Measurements from ENCODE around the gene GDPD5.

DNA sequence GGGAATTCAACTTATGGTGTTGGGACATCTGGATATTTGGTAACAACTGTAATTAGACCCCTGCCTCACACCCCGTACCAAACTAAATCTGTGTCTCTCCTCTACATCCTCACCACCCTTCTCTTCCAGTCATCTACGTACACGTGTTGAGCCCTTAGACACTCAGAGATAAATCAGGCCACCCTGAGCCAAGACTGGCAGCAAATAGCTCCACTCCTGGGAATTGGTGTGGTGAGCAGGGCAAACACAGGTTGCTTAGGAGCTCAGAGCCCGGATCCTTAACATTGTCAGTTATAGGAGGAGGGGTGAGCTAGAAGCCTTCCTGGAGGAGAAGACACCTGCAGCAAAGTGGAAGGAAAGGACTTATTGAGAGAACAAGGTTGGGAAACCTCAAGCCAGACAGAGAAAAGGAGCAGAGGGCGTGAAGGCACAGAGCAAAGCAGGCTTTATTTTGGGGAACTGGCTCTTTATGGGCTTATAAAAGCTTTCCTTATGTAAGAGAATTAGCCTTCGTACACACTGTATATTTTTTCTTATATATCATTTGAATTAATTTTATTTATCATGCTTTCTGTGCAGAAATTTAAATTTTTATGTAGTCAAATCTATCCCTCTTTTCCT lies 55.8 kb downstream of the GDPD5 start:
- TF ChIP-seq, protein P1, sequence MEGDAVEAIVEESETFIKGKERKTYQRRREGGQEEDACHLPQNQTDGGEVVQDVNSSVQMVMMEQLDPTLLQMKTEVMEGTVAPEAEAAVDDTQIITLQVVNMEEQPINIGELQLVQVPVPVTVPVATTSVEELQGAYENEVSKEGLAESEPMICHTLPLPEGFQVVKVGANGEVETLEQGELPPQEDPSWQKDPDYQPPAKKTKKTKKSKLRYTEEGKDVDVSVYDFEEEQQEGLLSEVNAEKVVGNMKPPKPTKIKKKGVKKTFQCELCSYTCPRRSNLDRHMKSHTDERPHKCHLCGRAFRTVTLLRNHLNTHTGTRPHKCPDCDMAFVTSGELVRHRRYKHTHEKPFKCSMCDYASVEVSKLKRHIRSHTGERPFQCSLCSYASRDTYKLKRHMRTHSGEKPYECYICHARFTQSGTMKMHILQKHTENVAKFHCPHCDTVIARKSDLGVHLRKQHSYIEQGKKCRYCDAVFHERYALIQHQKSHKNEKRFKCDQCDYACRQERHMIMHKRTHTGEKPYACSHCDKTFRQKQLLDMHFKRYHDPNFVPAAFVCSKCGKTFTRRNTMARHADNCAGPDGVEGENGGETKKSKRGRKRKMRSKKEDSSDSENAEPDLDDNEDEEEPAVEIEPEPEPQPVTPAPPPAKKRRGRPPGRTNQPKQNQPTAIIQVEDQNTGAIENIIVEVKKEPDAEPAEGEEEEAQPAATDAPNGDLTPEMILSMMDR (IDR thresholded peaks at IDR 0.05; ENCODE audit: insufficient read depth, low read length, poor library complexity, severe bottlenecking) = no peak
- TF ChIP-seq EZH2phosphoT487 (conservative IDR thresholded peaks at IDR 0.05; ENCODE audit: low read length) = no peak
